SK-N-SH (cell line): ENCODE results near the gene SPRYD3. TPM values are rescaled to one million over a fixed set of nuclear protein-coding genes. Genes with fewer than 3 reads are reported as not detected.

Experiments used
- CTCF ChIA-PET: fragments of 300-600, 350-600 bp; formaldehyde crosslinking; extraction: SDS; loops from one replicate; lab custom pipeline; 2021; lab: Yijun Ruan, JAX
- POLR2A ChIA-PET: fragments of 350-600 bp; sonication (Branson Sonifier 250); formaldehyde crosslinking; extraction: SDS; loops from one replicate; lab custom pipeline; 2020; ENCODE audit warnings: antibody characterized with exemption, inconsistent platforms; lab: Yijun Ruan, JAX
- DNase-seq: peaks from one replicate; pipeline ENCODE4 v3.0.0; 2012
- H2AFZ ChIP-seq: fragments of 200-600 bp; sonication (generic); 2 replicates; pipeline ENCODE4 v1.8.1; 2016; ENCODE audit warnings: antibody characterized with exemption, mild to moderate bottlenecking, low read depth
- H3F3A ChIP-seq: fragments of 200-600 bp; sonication (generic); replicated peaks from 2 replicates; pipeline ENCODE3; 2016; ENCODE audit warnings: antibody characterized with exemption, mild to moderate bottlenecking; ENCODE audit not compliant: insufficient read depth
- H3K27ac ChIP-seq, 2 experiments: fragments of 200-500 bp in 1 of 2; fragments of 200-600 bp in 1 of 2; sonication (Bioruptor generic) in 1 of 2; sonication (generic), shearing (Covaris generic) in 1 of 2; 2 replicates each; pipeline versions ENCODE4 v1.5.1 to v1.6.1; 2014 to 2016; ENCODE audit warnings: low read depth in 2 of 2, inconsistent platforms in 1 of 2, low read length in 1 of 2, mild to moderate bottlenecking in 1 of 2, mixed read lengths in 1 of 2
- H3K27me3 ChIP-seq: fragments of 200-600 bp; sonication (generic), shearing (Covaris generic); 2 replicates; pipeline ENCODE4 v1.6.1; 2016; ENCODE audit warnings: mixed run types; ENCODE audit not compliant: insufficient read depth
- H3K36me3 ChIP-seq, 2 experiments: fragments of 200-500 bp in 1 of 2; fragments of 200-600 bp in 1 of 2; sonication (Bioruptor generic) in 1 of 2; sonication (generic) in 1 of 2; replicated peaks in 1 of 2; 2 replicates each; pipeline versions ENCODE3 to v1.5.1; 2014 to 2016; ENCODE audit warnings: low read length in 1 of 2, mild to moderate bottlenecking in 1 of 2; ENCODE audit not compliant: insufficient read depth in 2 of 2, control insufficient read depth in 1 of 2
- H3K4me1 ChIP-seq, 2 experiments: fragments of 200-500 bp in 1 of 2; fragments of 200-600 bp in 1 of 2; sonication (Bioruptor generic) in 1 of 2; sonication (generic), shearing (Covaris generic) in 1 of 2; 2 replicates each; pipeline versions ENCODE4 v1.5.1 to v1.6.1; 2014 to 2016; ENCODE audit warnings: low read depth in 1 of 2, low read length in 1 of 2, mixed run types in 1 of 2; ENCODE audit not compliant: insufficient read depth in 2 of 2, control insufficient read depth in 1 of 2
- H3K4me2 ChIP-seq: fragments of 200-600 bp; sonication (generic), shearing (Covaris generic); 2 replicates; pipeline ENCODE4 v1.6.1; 2017; ENCODE audit warnings: mixed run types
- H3K4me3 ChIP-seq, 2 experiments: fragments of 200-500 bp in 1 of 2; fragments of 200-600 bp in 1 of 2; sonication (Bioruptor generic) in 1 of 2; sonication (generic), shearing (Covaris generic) in 1 of 2; 2 replicates each; pipeline versions ENCODE4 v1.5.1 to v1.8.1; 2014 to 2016; ENCODE audit warnings: low read depth in 2 of 2, inconsistent platforms in 1 of 2, low read length in 1 of 2, mild to moderate bottlenecking in 1 of 2, mixed read lengths in 1 of 2, moderate library complexity in 1 of 2
- H3K79me2 ChIP-seq: fragments of 200-600 bp; sonication (generic); 2 replicates; pipeline ENCODE4 v1.8.1; 2017; ENCODE audit warnings: mild to moderate bottlenecking; ENCODE audit not compliant: insufficient read depth
- H3K9ac ChIP-seq: fragments of 200-600 bp; sonication (generic); 2 replicates; pipeline ENCODE4 v1.6.1; 2017; ENCODE audit warnings: mixed run types
- H3K9me2 ChIP-seq: fragments of 200-600 bp; sonication (generic); 2 replicates; pipeline ENCODE4 v1.6.1; 2017; ENCODE audit warnings: mixed run types
- H3K9me3 ChIP-seq: fragments of 200-600 bp; sonication (generic); 2 replicates; pipeline ENCODE4 v1.6.1; 2017; ENCODE audit warnings: mixed run types, mild to moderate bottlenecking, moderate library complexity
- H4K20me1 ChIP-seq: fragments of 200-600 bp; sonication (generic); 2 replicates; pipeline ENCODE4 v1.6.1; 2017; ENCODE audit warnings: mild to moderate bottlenecking, mixed run types; ENCODE audit not compliant: insufficient read depth
- CHD2 ChIP-seq: fragments of 150-350 bp; IDR thresholded peaks from 2 replicates; pipeline ENCODE4 v1.6.1; 2018; ENCODE audit warnings: low read length; ENCODE audit not compliant: partially characterized antibody
- EP300 ChIP-seq, 2 experiments: IDR thresholded peaks; 2 replicates each; pipeline versions ENCODE4 v1.4.0 to v1.6.1; 2012; ENCODE audit warnings: borderline replicate concordance in 1 of 2, low read depth in 1 of 2, low read length in 1 of 2
- FOSL2 ChIP-seq: IDR thresholded peaks from 2 replicates; pipeline ENCODE4 v1.4.0; 2012; ENCODE audit warnings: low read depth, mild to moderate bottlenecking, moderate library complexity, borderline replicate concordance
- GABPA ChIP-seq: IDR thresholded peaks from 2 replicates; pipeline ENCODE4 v1.4.0; 2012; ENCODE audit warnings: low read depth, mild to moderate bottlenecking
- GATA2 ChIP-seq: sonication (generic); formaldehyde crosslinking; IDR thresholded peaks from 2 replicates; pipeline ENCODE4 v1.5.0; 2020; ENCODE audit warnings: mild to moderate bottlenecking, missing genetic modification reagents
- NFIC ChIP-seq: IDR thresholded peaks from 2 replicates; pipeline ENCODE4 v1.4.0; 2012; ENCODE audit warnings: borderline replicate concordance
- POLR2AphosphoS5 ChIP-seq: IDR thresholded peaks from 2 replicates; pipeline ENCODE4 v1.6.1; 2012; ENCODE audit warnings: low read depth, low read length
- RXRA ChIP-seq: IDR thresholded peaks from 2 replicates; pipeline ENCODE4 v1.4.0; 2012; ENCODE audit warnings: low read depth, mild to moderate bottlenecking, borderline replicate concordance
- SMC3 ChIP-seq: IDR thresholded peaks from 2 replicates; pipeline ENCODE4 v1.6.1; 2012; ENCODE audit warnings: low read depth, low read length, improper control_type of control experiment
- TEAD4 ChIP-seq: IDR thresholded peaks from 2 replicates; pipeline ENCODE4 v1.4.0; 2012; ENCODE audit warnings: mild to moderate bottlenecking, borderline replicate concordance; ENCODE audit not compliant: insufficient read depth
- WGBS: methylation state at CpG from one replicate; pipeline ENCODE4 v1.1.6; 2017; ENCODE audit warnings: low lambda C conversion rate; 5-methylcytosine and 5-hydroxymethylcytosine counted together
- polyA plus RNA-seq, 3 experiments: library from polyadenylated mRNA; depleted of rRNA; stranded (reverse); fragments of >200 nt; gene quantifications; 2 replicates each; pipeline ENCODE4 v1.2.3, GENCODE V29; 2012
- TF ChIP-seq, protein P1 (sequence below): IDR thresholded peaks from 2 replicates; pipeline ENCODE4 v1.4.0; 2012; ENCODE audit warnings: low read depth, borderline replicate concordance
- TF ChIP-seq, protein P2 (sequence below): IDR thresholded peaks from 2 replicates; pipeline ENCODE4; 2012
- TF ChIP-seq, protein P3 (sequence below): IDR thresholded peaks from 2 replicates; pipeline ENCODE4 v1.4.0; 2012; ENCODE audit warnings: low read depth
- TF ChIP-seq, protein P4 (sequence below): IDR thresholded peaks from 2 replicates; pipeline ENCODE4 v1.4.0; 2012; ENCODE audit warnings: low read depth, borderline replicate concordance
- TF ChIP-seq, protein P5 (sequence below): fragments of 150-350 bp; IDR thresholded peaks from 2 replicates; pipeline ENCODE4 v1.6.1; 2017; ENCODE audit warnings: antibody characterized with exemption, low read length, low read depth, borderline replicate concordance
- TF ChIP-seq, protein P6 (sequence below): fragments of 200-600 bp; sonication (generic); IDR thresholded peaks from 2 replicates; pipeline ENCODE4 v1.6.1; 2017; ENCODE audit warnings: antibody characterized with exemption, mild to moderate bottlenecking, moderate library complexity
- TF ChIP-seq, protein P7 (sequence below): fragments of 150-350 bp; IDR thresholded peaks from 2 replicates; pipeline ENCODE4 v1.6.1; 2016; ENCODE audit warnings: mild to moderate bottlenecking, low read depth, low read length

The SPRYD3 gene
- polyA plus RNA-seq, 1 of the 3 experiments (the other 2 are of a cell fraction): 20.3 TPM

DNA sequence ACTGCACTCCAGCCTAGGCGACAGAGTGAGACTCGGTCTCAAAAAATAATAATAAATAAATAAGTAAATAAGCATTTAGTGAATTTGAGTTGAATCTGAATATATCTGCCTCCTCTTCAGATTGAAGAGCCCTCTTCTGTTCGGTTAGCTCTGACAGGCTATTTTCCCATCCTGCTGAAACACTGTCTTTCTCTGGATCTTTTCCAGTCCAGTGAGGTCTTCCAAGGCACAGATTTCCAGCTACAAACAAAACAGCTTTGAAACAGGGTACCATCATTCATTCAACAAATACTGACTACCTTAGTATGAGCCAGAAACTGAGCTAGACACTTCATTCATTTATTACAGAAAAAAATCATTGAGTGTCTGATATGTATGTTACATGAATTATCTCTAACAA lies 7.2 kb upstream of the SPRYD3 start:
- Histone ChIP-seq H2AFZ (no peak overlapping the region), H3F3A (peaks cover 8% of the 10 kb centered on the region), H3K79me2 (no peaks in the 10 kb centered on the region), H3K9me2 (no peaks in the 10 kb centered on the region), H3K36me3 (no peaks in the 10 kb centered on the region), H3K27ac (no peak overlapping the region), H3K27me3 (no peaks in the 10 kb centered on the region), H3K4me1 (peaks cover 0 to under 1% of the 10 kb centered on the region in 2 experiments; a peak in 1 of 4 replicates), H4K20me1 (no peaks in the 10 kb centered on the region), H3K9ac (no peak overlapping the region), H3K4me2 (no peak overlapping the region), H3K4me3 (no peak overlapping the region), H3K9me3 (no peaks in the 10 kb centered on the region; the same call in 1 of the 2 replicates)
- no peak for DNase-seq
- TF ChIP-seq, protein P1, sequence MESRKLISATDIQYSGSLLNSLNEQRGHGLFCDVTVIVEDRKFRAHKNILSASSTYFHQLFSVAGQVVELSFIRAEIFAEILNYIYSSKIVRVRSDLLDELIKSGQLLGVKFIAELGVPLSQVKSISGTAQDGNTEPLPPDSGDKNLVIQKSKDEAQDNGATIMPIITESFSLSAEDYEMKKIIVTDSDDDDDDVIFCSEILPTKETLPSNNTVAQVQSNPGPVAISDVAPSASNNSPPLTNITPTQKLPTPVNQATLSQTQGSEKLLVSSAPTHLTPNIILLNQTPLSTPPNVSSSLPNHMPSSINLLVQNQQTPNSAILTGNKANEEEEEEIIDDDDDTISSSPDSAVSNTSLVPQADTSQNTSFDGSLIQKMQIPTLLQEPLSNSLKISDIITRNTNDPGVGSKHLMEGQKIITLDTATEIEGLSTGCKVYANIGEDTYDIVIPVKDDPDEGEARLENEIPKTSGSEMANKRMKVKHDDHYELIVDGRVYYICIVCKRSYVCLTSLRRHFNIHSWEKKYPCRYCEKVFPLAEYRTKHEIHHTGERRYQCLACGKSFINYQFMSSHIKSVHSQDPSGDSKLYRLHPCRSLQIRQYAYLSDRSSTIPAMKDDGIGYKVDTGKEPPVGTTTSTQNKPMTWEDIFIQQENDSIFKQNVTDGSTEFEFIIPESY: no peak
- TF ChIP-seq GATA2 (no peak), CHD2 (no peak), TEAD4 (no peak), POLR2AphosphoS5 (no peak)
- TF ChIP-seq, protein P2, sequence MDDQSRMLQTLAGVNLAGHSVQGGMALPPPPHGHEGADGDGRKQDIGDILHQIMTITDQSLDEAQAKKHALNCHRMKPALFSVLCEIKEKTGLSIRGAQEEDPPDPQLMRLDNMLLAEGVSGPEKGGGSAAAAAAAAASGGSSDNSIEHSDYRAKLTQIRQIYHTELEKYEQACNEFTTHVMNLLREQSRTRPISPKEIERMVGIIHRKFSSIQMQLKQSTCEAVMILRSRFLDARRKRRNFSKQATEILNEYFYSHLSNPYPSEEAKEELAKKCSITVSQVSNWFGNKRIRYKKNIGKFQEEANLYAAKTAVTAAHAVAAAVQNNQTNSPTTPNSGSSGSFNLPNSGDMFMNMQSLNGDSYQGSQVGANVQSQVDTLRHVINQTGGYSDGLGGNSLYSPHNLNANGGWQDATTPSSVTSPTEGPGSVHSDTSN: no peak
- TF ChIP-seq, protein P3, sequence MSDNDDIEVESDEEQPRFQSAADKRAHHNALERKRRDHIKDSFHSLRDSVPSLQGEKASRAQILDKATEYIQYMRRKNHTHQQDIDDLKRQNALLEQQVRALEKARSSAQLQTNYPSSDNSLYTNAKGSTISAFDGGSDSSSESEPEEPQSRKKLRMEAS: no peak
- TF ChIP-seq, protein P4, sequence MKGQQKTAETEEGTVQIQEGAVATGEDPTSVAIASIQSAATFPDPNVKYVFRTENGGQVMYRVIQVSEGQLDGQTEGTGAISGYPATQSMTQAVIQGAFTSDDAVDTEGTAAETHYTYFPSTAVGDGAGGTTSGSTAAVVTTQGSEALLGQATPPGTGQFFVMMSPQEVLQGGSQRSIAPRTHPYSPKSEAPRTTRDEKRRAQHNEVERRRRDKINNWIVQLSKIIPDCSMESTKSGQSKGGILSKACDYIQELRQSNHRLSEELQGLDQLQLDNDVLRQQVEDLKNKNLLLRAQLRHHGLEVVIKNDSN: no peak
- TF ChIP-seq, protein P5, sequence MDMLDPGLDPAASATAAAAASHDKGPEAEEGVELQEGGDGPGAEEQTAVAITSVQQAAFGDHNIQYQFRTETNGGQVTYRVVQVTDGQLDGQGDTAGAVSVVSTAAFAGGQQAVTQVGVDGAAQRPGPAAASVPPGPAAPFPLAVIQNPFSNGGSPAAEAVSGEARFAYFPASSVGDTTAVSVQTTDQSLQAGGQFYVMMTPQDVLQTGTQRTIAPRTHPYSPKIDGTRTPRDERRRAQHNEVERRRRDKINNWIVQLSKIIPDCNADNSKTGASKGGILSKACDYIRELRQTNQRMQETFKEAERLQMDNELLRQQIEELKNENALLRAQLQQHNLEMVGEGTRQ: no peak
- 81% methylated on average over 3 of the region's 3 CpGs for WGBS
- ChIA-PET CTCF (interaction anchor here (0.7 to 4.8 kb wide), 3 partner anchors 13 to 20 kb away, joined by 3 to 30 read pairs (median 22); no protein-coding TSS in a partner anchor), POLR2A (no interaction called here)

DNA sequence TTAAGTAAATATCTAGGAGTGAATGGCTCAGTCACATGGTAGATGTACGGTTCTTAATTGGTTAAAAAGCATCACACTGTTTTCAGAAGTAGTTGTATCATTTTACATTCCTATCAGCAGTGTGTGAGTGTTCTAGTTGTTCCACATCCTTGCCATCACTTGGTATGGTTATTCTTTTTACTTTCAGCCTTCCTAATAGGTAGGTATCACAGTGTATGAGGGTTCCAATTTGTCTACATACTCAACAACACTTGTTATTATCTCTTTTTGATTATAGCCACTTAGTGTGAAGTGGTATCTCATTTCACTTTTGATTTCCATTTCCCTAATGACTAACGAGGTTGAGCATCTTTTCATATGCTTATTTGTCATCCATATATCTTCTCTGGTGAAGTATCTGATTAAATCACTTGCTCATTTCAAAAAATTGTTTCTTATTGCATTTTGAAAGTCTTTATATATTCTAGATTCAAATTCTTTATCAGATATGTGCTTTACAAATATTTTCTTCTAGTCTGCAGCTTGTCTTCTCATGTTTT lies 3.5 kb upstream of the SPRYD3 start:
- Histone ChIP-seq H3K4me2 (no peak overlapping the region), H3K4me1 (peaks cover 7 to 10% of the 10 kb centered on the region in 2 experiments; a peak in 1 of 4 replicates), H3K9ac (no peak overlapping the region), H3F3A (peaks cover 24% of the 10 kb centered on the region), H3K4me3 (no peak overlapping the region), H3K9me3 (no peaks in the 10 kb centered on the region; the same call in 1 of the 2 replicates), H3K27ac (no peak overlapping the region), H3K36me3 (no peaks in the 10 kb centered on the region), H3K27me3 (no peaks in the 10 kb centered on the region), H3K9me2 (no peaks in the 10 kb centered on the region), H3K79me2 (peaks cover 18% of the 10 kb centered on the region), H2AFZ (no peak overlapping the region), H4K20me1 (no peaks in the 10 kb centered on the region)
- ChIA-PET CTCF (interaction anchor here (1.2 to 8.8 kb wide), 3 partner anchors 12 to 16 kb away, joined by 3 to 130 read pairs (median 30); no protein-coding TSS in a partner anchor), POLR2A (no interaction called here)
- WGBS: 59% methylated on average over 2 of the region's 2 CpGs
- TF ChIP-seq EP300 (IDR thresholded peaks at IDR 0.05; ENCODE audit: borderline replicate concordance in 1 of 2, low read depth in 1 of 2, low read length in 1 of 2) (no peak), NFIC (no peak), GABPA (no peak), RXRA (no peak), SMC3 (no peak), FOSL2 (no peak)
- TF ChIP-seq, protein P6, sequence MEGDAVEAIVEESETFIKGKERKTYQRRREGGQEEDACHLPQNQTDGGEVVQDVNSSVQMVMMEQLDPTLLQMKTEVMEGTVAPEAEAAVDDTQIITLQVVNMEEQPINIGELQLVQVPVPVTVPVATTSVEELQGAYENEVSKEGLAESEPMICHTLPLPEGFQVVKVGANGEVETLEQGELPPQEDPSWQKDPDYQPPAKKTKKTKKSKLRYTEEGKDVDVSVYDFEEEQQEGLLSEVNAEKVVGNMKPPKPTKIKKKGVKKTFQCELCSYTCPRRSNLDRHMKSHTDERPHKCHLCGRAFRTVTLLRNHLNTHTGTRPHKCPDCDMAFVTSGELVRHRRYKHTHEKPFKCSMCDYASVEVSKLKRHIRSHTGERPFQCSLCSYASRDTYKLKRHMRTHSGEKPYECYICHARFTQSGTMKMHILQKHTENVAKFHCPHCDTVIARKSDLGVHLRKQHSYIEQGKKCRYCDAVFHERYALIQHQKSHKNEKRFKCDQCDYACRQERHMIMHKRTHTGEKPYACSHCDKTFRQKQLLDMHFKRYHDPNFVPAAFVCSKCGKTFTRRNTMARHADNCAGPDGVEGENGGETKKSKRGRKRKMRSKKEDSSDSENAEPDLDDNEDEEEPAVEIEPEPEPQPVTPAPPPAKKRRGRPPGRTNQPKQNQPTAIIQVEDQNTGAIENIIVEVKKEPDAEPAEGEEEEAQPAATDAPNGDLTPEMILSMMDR: no peak
- TF ChIP-seq, protein P3: no peak
- TF ChIP-seq, protein P7, sequence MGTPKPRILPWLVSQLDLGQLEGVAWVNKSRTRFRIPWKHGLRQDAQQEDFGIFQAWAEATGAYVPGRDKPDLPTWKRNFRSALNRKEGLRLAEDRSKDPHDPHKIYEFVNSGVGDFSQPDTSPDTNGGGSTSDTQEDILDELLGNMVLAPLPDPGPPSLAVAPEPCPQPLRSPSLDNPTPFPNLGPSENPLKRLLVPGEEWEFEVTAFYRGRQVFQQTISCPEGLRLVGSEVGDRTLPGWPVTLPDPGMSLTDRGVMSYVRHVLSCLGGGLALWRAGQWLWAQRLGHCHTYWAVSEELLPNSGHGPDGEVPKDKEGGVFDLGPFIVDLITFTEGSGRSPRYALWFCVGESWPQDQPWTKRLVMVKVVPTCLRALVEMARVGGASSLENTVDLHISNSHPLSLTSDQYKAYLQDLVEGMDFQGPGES: no peak
- no peak for DNase-seq
